Astrocyte of the spinal cord (primary cell): ENCODE results near the gene APOF.

Experiments
- DNase-seq: peaks from one replicate; pipeline ENCODE4 v3.0.0; 2011; ENCODE audit warnings: low read depth, low spot score
- H3K4me3 ChIP-seq: 2 replicates; pipeline ENCODE4 v1.5.1; 2011; ENCODE audit warnings: low read depth, mild to moderate bottlenecking, low read length, moderate library complexity
- CTCF ChIP-seq: IDR thresholded peaks from 2 replicates; pipeline ENCODE4 v1.5.1; 2012; ENCODE audit warnings: low read depth, mild to moderate bottlenecking, low read length, inconsistent platforms
- in situ Hi-C: cut with HindIII; loops from 2 replicates; pipeline ENCODE4 v1.10.0; 2017; ENCODE audit warnings: low sequenced_read_pairs

The APOF gene

GRCh38 chr12:56311003-56311402 is 51.7 kb downstream of the APOF start:
- TF ChIP-seq CTCF: no peak
- H3K4me3 ChIP-seq: no peak overlapping the region
- DNase-seq: no peak
- in situ Hi-C loops: no loop called here
